IMR-90 (cell line): ENCODE results near the gene GNB1L. TPM values are rescaled to one million over a fixed set of nuclear protein-coding genes. Genes with fewer than 3 reads are reported as not detected.

Experiments
- ATAC-seq: fragments of 200-7000 bp; cut with Tn5 transposase; 2 replicates; pipeline ENCODE4 v1.9.1; 2020; ENCODE audit warnings: low read depth, mild to moderate bottlenecking, moderate library complexity
- BruUV-seq: library from RNA; stranded (reverse); fragments of 400-500 nt; replicated peaks from 2 replicates; lab custom pipeline; 2021; lab: Mats Ljungman, UMichigan
- CTCF ChIA-PET: fragments of 300-600 bp; formaldehyde crosslinking; extraction: SDS; loops from one replicate; lab custom pipeline; 2021; ENCODE audit warnings: antibody characterized with exemption; lab: Yijun Ruan, JAX
- POLR2A ChIA-PET: fragments of 300-600 bp; sonication (Branson Sonifier 250); formaldehyde crosslinking; loops from one replicate; lab custom pipeline; 2022; ENCODE audit warnings: antibody characterized with exemption; ENCODE audit not compliant: unreplicated experiment; lab: Charles Lee
- DNase-seq: peaks from one replicate; pipeline ENCODE4 v3.0.0; 2013
- H2AFZ ChIP-seq: replicated peaks from 2 replicates; pipeline ENCODE3; 2013; ENCODE audit warnings: low read length, mild to moderate bottlenecking; ENCODE audit not compliant: poor library complexity
- H2AK5ac ChIP-seq: 2 replicates; pipeline ENCODE4 v1.6.1; 2013; ENCODE audit warnings: low read depth, low read length, inconsistent platforms
- H2AK9ac ChIP-seq: replicated peaks from 2 replicates; pipeline ENCODE3; 2013; ENCODE audit warnings: mild to moderate bottlenecking, low read depth, low read length, moderate library complexity; ENCODE audit not compliant: poor library complexity
- H2BK120ac ChIP-seq: 2 replicates; pipeline ENCODE4 v1.6.1; 2013; ENCODE audit warnings: low read depth, low read length, inconsistent platforms
- H2BK15ac ChIP-seq: 3 replicates; pipeline ENCODE4 v1.6.1; 2013; ENCODE audit warnings: low read depth, low read length, inconsistent platforms
- H2BK20ac ChIP-seq: 2 replicates; pipeline ENCODE4 v1.6.1; 2013; ENCODE audit warnings: low read depth, mild to moderate bottlenecking, inconsistent platforms, low read length, moderate library complexity
- H2BK5ac ChIP-seq: 2 replicates; pipeline ENCODE4 v1.6.1; 2013; ENCODE audit warnings: mild to moderate bottlenecking, low read depth, low read length, inconsistent platforms; ENCODE audit not compliant: poor library complexity, severe bottlenecking
- H3K14ac ChIP-seq: replicated peaks from 2 replicates; pipeline ENCODE4 v1.6.1; 2013; ENCODE audit warnings: low read depth, low read length, inconsistent platforms
- H3K18ac ChIP-seq: 2 replicates; pipeline ENCODE4 v1.6.1; 2013; ENCODE audit warnings: low read depth, low read length, control low read depth
- H3K23ac ChIP-seq: 2 replicates; pipeline ENCODE4 v1.6.1; 2013; ENCODE audit warnings: low read depth, low read length, inconsistent platforms
- H3K27ac ChIP-seq: 2 replicates; pipeline ENCODE4 v1.5.1; 2013; ENCODE audit warnings: mild to moderate bottlenecking, control low read depth, low read length; ENCODE audit not compliant: insufficient read depth
- H3K27me3 ChIP-seq: 2 replicates; pipeline ENCODE4 v1.6.1; 2013; ENCODE audit warnings: low read length; ENCODE audit not compliant: control insufficient read depth, insufficient read depth
- H3K36me3 ChIP-seq: 2 replicates; pipeline ENCODE4 v1.6.1; 2013; ENCODE audit warnings: low read length, mixed read lengths; ENCODE audit not compliant: control insufficient read depth, insufficient read depth
- H3K4ac ChIP-seq: 2 replicates; pipeline ENCODE4 v1.6.1; 2013; ENCODE audit warnings: low read depth, low read length, inconsistent platforms
- H3K4me1 ChIP-seq: 2 replicates; pipeline ENCODE4 v1.6.1; 2013; ENCODE audit warnings: low read length, mixed read lengths; ENCODE audit not compliant: control insufficient read depth, insufficient read depth
- H3K4me2 ChIP-seq: 2 replicates; pipeline ENCODE4 v1.6.1; 2013; ENCODE audit warnings: low read depth, mild to moderate bottlenecking, control low read depth, low read length, moderate library complexity
- H3K4me3 ChIP-seq: 2 replicates; pipeline ENCODE4 v1.5.1; 2013; ENCODE audit warnings: low read depth, mild to moderate bottlenecking, control low read depth, low read length, moderate library complexity; ENCODE audit not compliant: insufficient read depth
- H3K56ac ChIP-seq: 2 replicates; pipeline ENCODE4 v1.6.1; 2013; ENCODE audit warnings: low read length, inconsistent platforms; ENCODE audit not compliant: insufficient read depth; ENCODE audit errors: extremely low read depth
- H3K79me1 ChIP-seq, 2 experiments: 2 replicates each; pipeline ENCODE4 v1.6.1; 2013; ENCODE audit warnings: low read length in 2 of 2, inconsistent platforms in 1 of 2, low read depth in 1 of 2
- H3K9ac ChIP-seq: 2 replicates; pipeline ENCODE4 v1.6.1; 2013; ENCODE audit warnings: low read depth, low read length, control low read depth
- H3K9me1 ChIP-seq: 2 replicates; pipeline ENCODE4 v1.6.1; 2013; ENCODE audit warnings: low read length, inconsistent platforms; ENCODE audit not compliant: insufficient read depth
- H3K9me3 ChIP-seq: 2 replicates; pipeline ENCODE4 v1.6.1; 2013; ENCODE audit warnings: low read length; ENCODE audit not compliant: control insufficient read depth, insufficient read depth
- H4K20me1 ChIP-seq: 2 replicates; pipeline ENCODE4 v1.6.1; 2013; ENCODE audit warnings: low read length, inconsistent platforms; ENCODE audit not compliant: insufficient read depth
- H4K5ac ChIP-seq: 2 replicates; pipeline ENCODE4 v1.6.1; 2013; ENCODE audit warnings: mild to moderate bottlenecking, low read depth, low read length, control low read depth
- H4K8ac ChIP-seq, 2 experiments: 2 replicates each; pipeline ENCODE4 v1.6.1; 2013; ENCODE audit warnings: low read depth in 2 of 2, low read length in 2 of 2, control low read depth in 1 of 2, inconsistent platforms in 1 of 2
- H4K91ac ChIP-seq: 2 replicates; pipeline ENCODE4 v1.6.1; 2013; ENCODE audit warnings: low read depth, low read length, inconsistent platforms; ENCODE audit not compliant: insufficient read depth
- CEBPB ChIP-seq: IDR thresholded peaks from 2 replicates; pipeline ENCODE4 v1.6.1; 2012; ENCODE audit warnings: low read depth, low read length, improper control_type of control experiment
- CHD1 ChIP-seq: IDR thresholded peaks from 2 replicates; pipeline ENCODE4 v1.6.1; 2012; ENCODE audit warnings: low read depth, low read length, improper control_type of control experiment
- ELK1 ChIP-seq: fragments of 150-350 bp; IDR thresholded peaks from 2 replicates; pipeline ENCODE4 v1.6.1; 2016; ENCODE audit warnings: low read depth, mild to moderate bottlenecking, low read length, moderate library complexity, borderline replicate concordance
- FOS ChIP-seq: fragments of 150-350 bp; IDR thresholded peaks from 2 replicates; pipeline ENCODE4 v1.6.1; 2016; ENCODE audit warnings: low read depth, low read length
- MAZ ChIP-seq: IDR thresholded peaks from 2 replicates; pipeline ENCODE4 v1.6.1; 2012; ENCODE audit warnings: low read depth, mild to moderate bottlenecking, low read length, improper control_type of control experiment, moderate library complexity, borderline replicate concordance
- MXI1 ChIP-seq: IDR thresholded peaks from 2 replicates; pipeline ENCODE4 v1.6.1; 2012; ENCODE audit warnings: low read depth, mild to moderate bottlenecking, low read length, moderate library complexity, borderline replicate concordance
- NFE2L2 ChIP-seq: fragments of 150-350 bp; IDR thresholded peaks from 2 replicates; pipeline ENCODE4 v1.6.1; 2016; ENCODE audit warnings: low read depth, mild to moderate bottlenecking, low read length
- POLR2A ChIP-seq: IDR thresholded peaks from 2 replicates; pipeline ENCODE4 v1.6.1; 2012; ENCODE audit warnings: mild to moderate bottlenecking, low read depth, low read length
- RAD21 ChIP-seq: IDR thresholded peaks from 2 replicates; pipeline ENCODE4 v1.6.1; 2012; ENCODE audit warnings: low read length, improper control_type of control experiment
- RCOR1 ChIP-seq: IDR thresholded peaks from 2 replicates; pipeline ENCODE4 v1.6.1; 2012; ENCODE audit warnings: mild to moderate bottlenecking, low read length, improper control_type of control experiment; ENCODE audit not compliant: insufficient replicate concordance
- RFX5 ChIP-seq: IDR thresholded peaks from 2 replicates; pipeline ENCODE4 v1.8.0; 2012; ENCODE audit warnings: low read depth, mild to moderate bottlenecking, low read length, moderate library complexity
- WGBS, 2 experiments: methylation state at CpG; one replicate each; pipeline versions ENCODE4 v1.1.5 to v1.1.7; 2013; ENCODE audit warnings: missing lambda C conversion rate in 2 of 2; ENCODE audit not compliant: insufficient read length in 1 of 2; ENCODE audit errors: extremely low coverage in 2 of 2; 5-methylcytosine and 5-hydroxymethylcytosine counted together
- dilution Hi-C: fragments of 300-500 bp; cut with HindIII; formaldehyde crosslinking; loops from one replicate; pipeline ENCODE4 v1.14.3; 2018; ENCODE audit warnings: low sequenced_read_pairs; ENCODE audit not compliant: unreplicated experiment
- in situ Hi-C: fragments of 300-500 bp; cut with MboI; formaldehyde crosslinking; loops from 3 replicates; pipeline ENCODE4 v1.14.3; 2019; ENCODE audit warnings: low sequenced_read_pairs, inconsistent platforms, mixed read lengths
- intact Hi-C: fragments of 100-400 bp; cut with micrococcal nuclease; formaldehyde crosslinking; loops from 2 replicates; pipeline ENCODE4 v1.10.0; 2022
- polyA plus RNA-seq, 3 experiments: library from polyadenylated mRNA; depleted of rRNA; stranded (reverse); fragments of >200 nt; gene quantifications; 2 replicates each; pipeline ENCODE4 v1.2.3, GENCODE V29; 2012; ENCODE audit warnings: low replicate concordance in 1 of 3
- total RNA-seq: library from RNA; depleted of rRNA; stranded (reverse); fragments of >200 nt; gene quantifications from 2 replicates; pipeline ENCODE4 v1.2.3, GENCODE V29; 2012

GNB1L gene
- total and polyA plus RNA-seq, 2 of the 4 experiments (the other 2 are of a cell fraction): 2.5 to 4.4 TPM

GRCh38 chr22:19876941-19877625 is 22.4 kb upstream of the GNB1L start (continued):
- no peak for TF ChIP-seq ELK1

GRCh38 chr22:19876314-19876940 is 21.8 kb upstream of the GNB1L start:
- Histone ChIP-seq H4K8ac (no peak overlapping the region), H3K27me3 (no peaks in the 10 kb centered on the region), H2BK5ac (no peak overlapping the region), H3K4me2 (no peak overlapping the region), H3K4me1 (peaks cover 35% of the 10 kb centered on the region), H4K20me1 (peaks cover under 1% of the 10 kb centered on the region), H3K9me1 (peaks cover 28% of the 10 kb centered on the region), H3K18ac (no peak overlapping the region), H4K5ac (no peak overlapping the region), H2BK20ac (no peak overlapping the region; the same call in 1 of the 2 replicates), H3K36me3 (peaks cover 1% of the 10 kb centered on the region; the same call in 1 of the 2 replicates), H3K14ac (no peak overlapping the region), H3K27ac (no peak overlapping the region), H3K23ac (no peak overlapping the region), H2BK15ac (no peak overlapping the region), H2AFZ (peak overlapping the region; percentile 5), H2BK120ac (no peak overlapping the region), H3K4me3 (no peak overlapping the region), H4K91ac (no peak overlapping the region), H2AK5ac (no peak overlapping the region; the same call in 1 of the 2 replicates), H3K4ac (no peak overlapping the region; the same call in 1 of the 2 replicates), H3K79me1 (peaks cover 18 to 37% of the 10 kb centered on the region in 2 experiments), H3K9me3 (no peaks in the 10 kb centered on the region), H3K9ac (no peak overlapping the region), H3K56ac (no peak overlapping the region), H2AK9ac (peak overlapping the region; percentile 77)
- ChIA-PET CTCF (no interaction called here), POLR2A (no interaction called here)
- DNase-seq (no peak), ATAC-seq (no peak)
- WGBS, 2 experiments: 60% methylated on average over 1 of the region's 21 CpGs; no CpG with 5 or more reads in 1 of the 2 experiments
- TF ChIP-seq POLR2A (no peak), CEBPB (no peak), RFX5 (no peak), CHD1 (no peak), RCOR1 (no peak), RAD21 (no peak), MXI1 (no peak), FOS (no peak), NFE2L2 (no peak), MAZ (no peak)
- dilution Hi-C loops (no loop called here), in situ Hi-C loops (no loop called here), intact Hi-C loops (no loop called here)
- no TSS peak for BruUV-seq
